GM18508 (cell line): ENCODE results near the gene PLCD1.

Experiments
- ATAC-seq: cut with Tn5 transposase; IDR thresholded peaks from one replicate; pipeline ENCODE4 v1.9.1; 2021; ENCODE audit warnings: moderate number of reproducible peaks; ENCODE audit not compliant: insufficient read depth, unreplicated experiment

The PLCD1 gene

DNA sequence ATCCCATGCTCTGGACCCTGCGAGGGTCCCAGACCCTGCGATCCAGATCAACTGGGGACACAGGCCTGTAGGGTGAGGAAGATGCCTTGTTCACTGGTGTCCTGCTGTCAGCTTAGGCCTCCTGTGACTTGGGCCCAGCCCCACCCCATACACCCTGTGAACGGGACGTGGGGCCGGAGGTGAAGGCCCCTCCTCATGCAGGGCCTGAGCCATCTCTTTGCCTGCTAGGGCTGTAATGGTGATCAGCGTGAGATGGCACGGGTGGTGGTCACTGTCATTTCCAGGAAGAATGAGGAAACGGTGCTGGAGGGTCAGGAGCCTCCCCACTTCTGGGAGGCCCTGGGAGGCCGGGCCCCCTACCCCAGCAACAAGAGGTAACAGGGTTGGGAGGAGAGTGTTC lies 26.5 kb downstream of the PLCD1 start:
- ATAC-seq = no peak

DNA sequence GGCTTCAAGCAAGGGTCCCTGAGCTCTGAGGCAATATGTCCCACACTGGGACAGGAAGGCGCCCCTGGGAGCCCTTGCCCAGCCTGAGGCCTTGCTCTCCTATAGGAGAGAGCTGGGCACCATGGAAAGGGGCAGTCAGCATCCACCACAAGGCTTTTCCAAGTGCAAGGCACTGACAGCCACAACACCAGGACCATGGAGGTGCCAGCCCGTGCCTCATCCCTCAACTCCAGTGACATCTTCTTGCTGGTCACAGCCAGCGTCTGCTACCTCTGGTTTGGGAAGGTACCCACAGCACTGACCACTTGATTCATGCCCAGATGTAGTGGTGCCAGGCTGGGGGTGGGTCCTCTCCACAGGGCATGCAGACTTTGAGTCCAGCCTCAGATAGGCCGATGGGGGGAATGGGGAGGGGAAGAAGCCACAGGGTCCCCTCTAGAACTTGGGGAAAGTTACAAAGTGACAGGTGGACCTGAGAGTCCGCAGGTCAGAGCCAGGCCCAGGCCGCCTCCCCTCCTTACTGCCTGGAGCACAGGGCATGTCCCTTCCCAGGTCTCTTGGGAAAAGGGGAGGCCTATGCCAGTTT lies 27.1 kb downstream of the PLCD1 start:
- ATAC-seq = no peak

DNA sequence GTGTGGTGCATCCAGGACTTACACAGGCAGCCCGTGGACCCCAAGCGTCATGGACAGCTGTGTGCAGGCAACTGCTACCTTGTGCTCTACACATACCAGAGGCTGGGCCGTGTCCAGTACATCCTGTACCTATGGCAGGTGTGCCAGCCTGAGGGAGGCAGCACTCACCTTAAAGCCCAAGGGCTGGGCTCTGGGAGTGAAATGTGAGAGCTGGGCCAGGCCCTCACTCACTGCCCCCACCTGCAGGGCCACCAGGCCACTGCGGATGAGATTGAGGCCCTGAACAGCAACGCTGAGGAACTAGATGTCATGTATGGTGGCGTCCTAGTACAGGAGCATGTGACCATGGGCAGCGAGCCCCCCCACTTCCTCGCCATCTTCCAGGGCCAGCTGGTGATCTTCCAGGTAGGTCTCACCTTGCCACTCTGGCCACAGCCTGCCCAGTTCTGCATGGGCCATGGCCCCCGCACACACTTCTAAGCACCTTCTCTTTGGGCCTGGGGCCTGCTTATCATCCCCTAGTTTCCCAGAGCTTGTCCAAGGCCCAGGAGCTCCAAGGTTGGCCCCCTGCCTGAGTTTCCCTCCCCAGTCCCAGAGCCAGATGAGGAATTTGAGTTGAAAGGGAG lies 27.9 kb downstream of the PLCD1 start:
- no peak for ATAC-seq

DNA sequence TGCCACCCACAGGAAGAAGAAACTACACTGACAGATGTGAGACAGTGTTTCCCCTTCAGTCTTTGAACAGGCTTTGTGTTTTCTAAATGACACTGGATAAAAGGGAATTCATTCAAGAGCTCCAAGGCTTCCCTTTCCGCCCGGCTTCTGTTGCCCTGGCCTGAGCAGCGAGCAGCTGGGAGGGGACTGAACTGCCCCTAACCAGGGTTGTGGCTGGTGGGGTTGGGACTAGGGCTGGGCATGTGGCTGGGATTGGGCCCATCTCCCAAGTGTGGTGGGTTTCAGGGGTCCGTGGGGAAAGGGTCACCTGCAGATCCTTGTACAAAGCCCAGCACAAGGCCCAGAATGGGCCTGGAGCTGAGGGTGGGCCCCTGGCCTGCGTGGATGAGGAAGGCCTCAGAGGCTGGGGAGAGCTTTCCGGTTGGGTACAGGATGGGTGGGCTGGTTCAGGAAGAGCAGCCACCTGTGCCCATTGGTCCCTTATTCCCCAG lies 28.4 kb downstream of the PLCD1 start:
- ATAC-seq = no peak

DNA sequence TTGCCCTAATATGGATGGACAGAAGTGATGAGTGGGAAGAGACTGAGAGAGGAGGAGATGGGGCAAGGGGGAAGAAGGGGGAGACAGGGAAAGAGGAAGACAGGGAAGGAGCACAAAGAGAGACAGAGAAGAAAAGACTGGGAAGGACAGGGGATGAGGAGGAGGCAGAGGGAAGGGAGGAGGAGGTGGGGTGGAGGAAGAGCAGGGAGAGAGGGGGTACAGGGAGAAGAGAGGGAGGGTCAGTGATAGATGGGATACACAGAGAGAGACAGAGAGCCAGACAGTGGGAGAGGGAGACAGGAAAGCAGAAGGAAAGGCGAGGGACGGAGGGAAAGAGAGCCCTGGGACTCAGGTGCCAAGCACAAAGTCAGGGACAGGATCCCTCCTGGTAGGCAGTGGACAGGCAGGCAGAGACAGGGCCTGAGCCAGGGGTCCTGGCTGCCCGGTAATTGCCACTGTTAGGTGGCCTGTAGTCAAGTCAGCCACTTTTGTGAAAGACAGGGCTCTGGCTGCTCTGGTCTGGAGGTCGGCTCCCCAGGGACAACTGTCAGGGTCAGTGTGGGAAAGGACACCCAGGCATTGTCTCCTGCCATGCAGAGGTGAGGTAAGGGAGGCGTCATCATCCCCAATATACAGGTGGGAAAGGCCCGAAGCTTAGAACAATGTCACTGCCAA lies 29.1 kb downstream of the PLCD1 start:
- ATAC-seq = no peak

DNA sequence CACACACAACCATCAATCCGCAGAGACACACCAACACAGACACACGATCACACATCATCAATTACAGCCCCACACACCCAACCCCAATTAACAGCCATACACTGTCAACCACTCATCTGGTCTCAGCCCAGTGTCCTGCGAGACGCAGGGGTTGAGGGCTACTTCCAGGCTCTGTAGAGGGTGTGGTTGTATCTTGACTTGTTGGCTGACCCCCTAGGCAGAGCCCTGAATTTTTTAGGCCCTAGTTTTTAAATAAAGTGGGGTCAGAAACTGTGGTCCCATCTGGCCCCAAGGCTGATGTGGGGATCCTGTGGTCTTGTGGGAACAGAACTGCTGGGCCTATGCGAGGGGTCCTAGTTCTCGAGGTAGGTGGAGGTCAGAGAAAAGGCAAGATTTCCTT lies 29.6 kb downstream of the PLCD1 start:
- ATAC-seq = no peak

DNA sequence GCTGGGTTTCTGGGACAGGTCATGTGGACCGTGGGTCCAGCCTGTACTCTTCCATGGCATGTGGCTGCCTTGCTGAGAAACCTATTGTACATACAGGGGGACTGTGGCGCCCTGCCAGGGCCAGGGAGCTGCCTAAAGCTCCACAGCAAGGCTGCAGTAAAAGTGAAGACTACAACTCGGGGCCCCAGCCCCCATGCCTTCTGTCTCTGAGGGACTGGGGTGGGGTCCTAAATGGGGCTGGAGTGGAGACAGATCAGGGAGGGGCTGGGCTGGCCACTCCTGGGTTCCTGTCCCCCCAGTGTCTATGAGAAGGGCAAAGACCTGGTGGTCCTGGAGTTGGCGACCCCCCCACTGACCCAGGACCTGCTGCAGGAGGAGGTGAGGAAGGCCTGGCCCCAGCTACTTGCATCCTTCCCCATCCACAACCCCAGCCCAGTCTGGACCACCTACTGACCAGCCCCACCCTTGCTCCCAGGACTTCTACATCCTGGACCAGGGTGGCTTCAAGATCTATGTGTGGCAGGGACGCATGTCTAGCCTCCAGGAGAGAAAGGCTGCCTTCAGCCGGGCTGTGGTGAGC lies 31.6 kb downstream of the PLCD1 start:
- no peak for ATAC-seq

DNA sequence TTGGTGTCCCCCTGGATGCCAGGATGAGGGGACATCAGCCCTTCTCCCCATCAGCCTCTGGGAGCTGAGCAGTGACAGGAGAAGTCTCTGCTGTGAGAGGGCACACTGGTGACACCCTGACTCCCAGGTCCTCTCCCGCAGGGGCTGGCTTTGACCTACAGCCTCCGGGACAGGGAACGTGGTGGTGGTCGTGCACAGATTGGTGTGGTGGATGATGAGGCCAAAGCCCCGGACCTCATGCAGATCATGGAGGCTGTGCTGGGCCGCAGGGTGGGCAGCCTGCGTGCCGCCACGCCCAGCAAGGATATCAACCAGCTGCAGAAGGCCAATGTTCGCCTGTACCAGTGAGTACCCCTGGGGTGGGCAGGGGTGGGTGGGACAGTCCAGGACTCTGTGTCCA lies 32.1 kb downstream of the PLCD1 start:
- ATAC-seq = no peak

DNA sequence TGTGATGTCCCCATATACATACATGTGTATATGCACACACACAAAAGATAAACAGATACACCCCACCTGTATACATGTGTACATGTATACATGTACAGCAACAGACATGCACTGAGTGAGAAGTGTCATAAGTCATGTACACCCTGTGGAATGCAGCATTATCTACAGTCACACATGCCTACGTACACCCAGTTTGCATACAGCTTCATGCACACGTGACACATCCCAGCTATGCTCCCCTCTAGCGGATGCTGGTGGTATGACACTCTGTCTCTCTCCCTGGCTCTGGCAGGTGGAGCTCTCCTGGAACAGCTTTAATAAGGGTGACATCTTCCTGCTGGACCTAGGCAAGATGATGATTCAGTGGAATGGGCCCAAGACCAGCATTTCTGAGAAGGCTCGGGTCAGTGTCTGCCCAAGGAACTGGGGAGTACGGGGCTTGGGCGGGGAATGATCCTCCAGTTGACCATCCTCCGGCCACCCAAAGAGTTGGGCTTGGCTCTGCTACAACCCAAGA lies 32.6 kb downstream of the PLCD1 start:
- ATAC-seq = peak; percentile 50

DNA sequence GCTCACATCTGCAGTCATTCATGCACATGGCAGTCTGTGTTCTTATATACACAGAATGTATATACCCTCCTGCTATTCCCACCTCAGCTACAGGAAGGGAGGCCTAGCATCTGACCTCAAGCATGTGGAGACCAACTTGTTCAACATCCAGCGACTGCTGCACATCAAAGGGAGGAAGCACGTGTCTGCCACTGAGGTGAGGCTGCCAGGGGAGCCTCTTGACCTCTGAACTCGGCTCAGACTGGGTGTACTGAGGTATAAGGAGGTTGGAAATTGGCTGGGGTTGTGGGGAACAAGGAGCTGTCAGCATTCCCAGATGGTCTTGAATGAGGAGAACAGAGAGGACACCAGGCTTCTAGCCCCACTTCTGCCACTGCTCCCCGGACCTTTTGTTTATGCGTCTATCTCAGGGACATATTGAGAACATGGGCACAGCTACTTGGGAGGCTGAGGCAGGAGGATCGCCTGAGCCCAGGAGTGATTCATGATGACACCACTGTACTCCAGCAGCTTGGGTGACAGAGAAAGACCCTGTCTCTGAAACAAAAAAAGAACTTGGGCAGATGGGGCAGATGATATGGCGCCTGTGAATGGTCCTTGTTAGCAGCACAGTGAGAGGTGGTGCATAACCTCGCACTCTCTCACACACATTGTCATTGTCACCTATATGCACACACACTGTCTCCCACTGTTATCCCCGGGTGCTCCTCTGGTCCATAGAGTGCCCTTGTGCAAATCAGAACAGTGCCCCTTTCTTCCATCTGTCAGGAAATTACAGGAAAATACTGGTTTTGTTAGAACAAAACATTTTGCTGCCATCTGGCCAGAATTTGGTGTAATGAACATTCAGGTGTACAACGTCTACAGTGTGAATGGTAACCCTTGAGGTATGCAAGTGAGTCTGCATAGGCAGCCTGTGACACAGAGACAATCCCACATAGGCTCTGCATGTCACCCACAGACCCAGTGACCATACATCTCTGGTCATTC lies 33.5 kb downstream of the PLCD1 start:
- no peak for ATAC-seq

DNA sequence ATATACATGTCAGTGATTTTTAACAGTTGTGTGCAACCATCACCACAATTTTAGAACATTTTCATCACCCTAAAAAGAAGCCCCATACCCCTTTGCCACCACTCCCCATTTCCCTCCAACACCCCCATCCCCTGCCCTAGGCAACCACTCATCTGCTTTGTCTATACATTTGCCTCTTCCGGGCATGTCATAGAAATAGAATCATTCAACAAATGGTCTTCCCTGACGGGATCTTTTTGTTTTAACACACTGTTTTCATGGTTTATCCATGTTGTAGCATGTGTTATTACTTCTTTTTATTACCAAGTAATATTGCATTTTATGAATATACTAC lies 34.8 kb downstream of the PLCD1 start:
- no peak for ATAC-seq

DNA sequence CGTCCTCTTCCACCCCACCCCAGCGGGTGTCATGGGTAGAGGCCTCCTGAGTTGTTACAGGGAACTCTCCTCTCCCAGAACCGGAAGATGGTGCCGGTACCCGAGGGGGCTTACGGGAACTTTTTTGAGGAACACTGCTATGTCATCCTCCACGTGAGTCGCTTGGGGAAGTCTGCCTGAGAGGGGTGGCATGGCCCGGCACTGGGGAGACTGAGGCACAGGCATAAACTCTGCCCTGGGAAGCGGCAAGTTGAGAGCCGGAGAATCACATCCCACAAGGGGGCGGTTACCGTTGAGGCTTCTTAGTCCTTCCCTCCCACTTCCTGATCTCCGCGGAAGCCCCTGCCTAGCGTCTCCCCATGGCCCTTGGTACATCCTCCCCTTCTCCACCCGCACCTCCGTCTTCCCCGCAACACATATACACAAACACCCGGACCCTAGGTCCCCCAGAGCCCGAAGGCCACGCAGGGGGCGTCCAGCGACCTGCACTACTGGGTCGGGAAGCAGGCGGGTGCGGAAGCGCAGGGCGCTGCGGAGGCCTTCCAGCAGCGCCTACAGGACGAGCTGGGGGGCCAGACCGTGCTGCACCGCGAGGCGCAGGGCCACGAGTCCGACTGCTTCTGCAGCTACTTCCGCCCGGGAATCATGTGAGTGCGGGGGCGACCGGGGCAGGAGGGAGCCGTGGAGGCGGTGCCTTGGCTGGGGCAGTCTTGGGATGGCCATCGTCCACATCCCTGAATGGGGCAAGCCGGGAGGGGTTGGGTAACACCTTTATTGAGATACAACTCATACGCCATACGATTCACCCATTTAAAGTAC lies 35.4 kb downstream of the PLCD1 start:
- ATAC-seq = peak; percentile 37

DNA sequence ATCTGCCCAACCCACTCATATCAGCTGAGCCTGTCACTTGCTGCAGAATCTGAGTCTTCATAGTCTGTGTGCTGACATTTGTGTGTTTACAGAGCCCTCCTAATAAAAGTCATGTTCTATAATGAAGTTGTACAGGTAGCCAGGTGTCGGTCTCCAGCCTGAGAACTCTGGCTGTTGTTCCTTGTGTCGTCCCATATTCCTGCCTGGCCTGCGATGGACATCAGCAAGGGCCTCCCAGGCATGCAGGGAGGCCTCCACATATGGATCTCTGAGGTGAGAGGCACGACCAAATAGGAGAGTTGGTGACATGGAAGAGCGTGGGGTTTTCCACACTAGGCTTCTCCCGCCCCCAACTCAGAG lies 36.0 kb downstream of the PLCD1 start:
- no peak for ATAC-seq

DNA sequence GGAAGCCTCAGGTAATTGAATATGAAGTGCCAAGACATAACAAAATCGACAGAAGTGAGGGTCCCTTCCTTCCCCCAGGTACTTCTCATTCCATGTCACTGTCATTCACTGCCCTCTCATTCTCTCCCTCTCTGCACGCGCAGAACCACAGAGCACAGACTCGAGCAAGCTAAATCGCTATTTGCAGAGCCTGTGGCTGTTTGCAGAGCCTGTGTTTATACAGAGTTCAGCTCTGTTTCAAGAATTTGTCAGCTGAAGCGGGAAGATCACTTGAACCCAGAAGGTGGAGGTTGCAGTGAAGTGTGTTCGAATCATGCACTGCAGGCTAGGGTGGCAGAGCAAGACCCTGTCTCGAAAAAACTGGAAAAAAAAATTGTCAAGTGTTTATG lies 36.4 kb downstream of the PLCD1 start:
- ATAC-seq = no peak

DNA sequence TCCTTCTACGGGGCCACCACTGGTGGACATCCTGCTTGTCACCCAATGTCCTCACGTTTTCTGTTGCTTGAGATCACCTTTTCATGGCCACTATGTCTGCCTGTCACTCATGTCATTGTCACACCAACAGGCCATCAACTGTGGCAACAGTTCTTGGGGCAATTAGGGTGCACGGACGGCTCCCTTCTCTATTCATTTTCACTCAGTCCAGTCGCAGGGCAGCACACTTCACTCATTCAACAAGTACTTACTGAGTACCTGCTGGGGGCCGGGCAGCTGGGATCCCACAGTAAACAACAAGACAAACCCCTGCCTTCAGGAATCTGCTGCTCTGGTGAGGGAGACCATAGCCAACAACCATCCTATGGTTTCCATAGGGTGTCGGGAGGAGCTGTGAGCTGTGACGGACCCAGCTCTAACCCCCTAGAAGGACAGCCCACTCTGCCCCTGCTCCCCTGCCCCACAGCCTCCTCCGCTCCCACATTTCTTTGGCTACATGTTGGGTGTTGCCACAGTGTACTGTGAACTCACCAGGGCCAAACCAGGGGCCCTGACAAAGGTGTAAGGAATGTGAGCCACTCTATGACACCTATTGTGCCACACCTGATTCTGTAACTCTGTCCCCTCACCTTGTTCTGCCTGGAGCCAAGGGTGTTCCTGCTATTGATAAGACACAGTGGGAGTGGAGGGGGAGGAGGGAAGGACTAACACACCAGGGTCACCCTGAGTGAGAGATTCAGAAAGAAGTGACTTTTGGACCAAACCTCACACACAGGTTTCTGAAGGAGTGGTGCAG lies 37.0 kb downstream of the PLCD1 start:
- no peak for ATAC-seq

DNA sequence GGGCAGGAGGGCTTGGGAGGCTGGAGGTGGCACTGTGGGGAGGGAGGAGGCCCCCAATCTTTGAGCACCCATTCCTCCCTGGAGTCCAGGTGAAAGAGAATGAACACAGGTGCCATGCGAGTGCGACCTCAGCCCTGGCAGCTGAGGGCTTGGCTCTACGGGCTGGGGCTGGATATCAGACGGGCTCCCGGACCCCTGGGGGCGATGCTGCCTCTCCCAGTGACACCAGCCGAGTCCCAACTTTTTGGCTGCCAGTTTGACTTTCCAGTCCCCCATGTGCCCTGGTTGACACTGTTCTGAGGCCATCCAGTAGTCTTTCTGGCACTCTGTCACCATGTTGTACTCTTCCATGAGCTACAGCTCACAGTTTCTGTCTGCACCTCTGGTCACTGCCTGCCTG lies 37.6 kb downstream of the PLCD1 start:
- no peak for ATAC-seq

DNA sequence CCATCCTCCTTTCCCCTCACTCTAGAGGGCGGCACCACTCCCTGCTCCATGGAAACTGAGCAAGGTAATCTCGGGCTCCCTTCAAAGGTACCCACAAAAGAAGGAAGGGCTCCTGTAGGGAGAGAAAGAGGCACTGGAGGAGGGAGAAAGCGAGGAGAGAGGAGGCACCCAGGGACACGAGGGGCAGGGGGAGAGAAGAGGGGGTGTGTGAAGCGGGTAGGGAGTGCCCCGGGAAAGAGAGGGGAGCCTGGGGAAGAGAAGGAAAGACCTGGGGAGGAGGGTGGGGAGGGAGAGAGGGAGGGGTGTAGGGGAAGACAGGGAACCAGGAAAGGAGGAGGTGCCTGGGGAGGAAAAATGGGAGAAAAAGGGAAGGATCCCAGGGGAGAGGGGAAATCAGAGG lies 38.3 kb downstream of the PLCD1 start:
- ATAC-seq = no peak

DNA sequence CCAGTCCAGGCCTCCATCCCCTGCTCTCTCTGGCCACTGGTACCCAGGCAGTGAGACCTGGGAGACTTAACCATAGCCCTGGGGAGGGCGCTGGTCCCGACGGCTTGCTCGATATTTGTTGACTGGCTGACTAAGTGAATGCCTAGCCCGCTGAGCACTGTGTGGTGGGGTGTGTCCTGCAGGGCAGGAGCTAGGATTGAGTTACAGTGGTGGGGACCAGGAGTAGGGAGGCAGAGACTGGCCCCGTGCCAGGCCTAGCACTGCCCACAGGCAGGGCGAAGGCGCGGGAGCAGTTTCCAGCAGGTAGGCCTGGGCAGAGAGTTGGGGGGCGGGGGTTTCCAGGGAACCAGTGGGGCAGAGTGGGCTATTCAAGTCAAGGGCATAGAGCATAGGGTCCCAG lies 38.9 kb downstream of the PLCD1 start, which contains the start of gene VILL:
Gene VILL (plus strand): TSS at position 260 of the 400 bp plus-strand sequence. CDS start 2,887 bp downstream, outside the sequence.
- ATAC-seq = no peak
